HepG2 (cell line): ENCODE data around the gene CRISPLD2. TPM values are rescaled to one million over a fixed set of nuclear protein-coding genes. Genes with fewer than 3 reads are reported as not detected.

Experiments used
- ATF3 ChIP-seq: sonication (generic); formaldehyde crosslinking; IDR thresholded peaks from 2 replicates; pipeline ENCODE4 v1.4.0; 2020; ENCODE audit warnings: missing genetic modification reagents
- ATM ChIP-seq: fragments of 450-650 bp; IDR thresholded peaks from 2 replicates; pipeline ENCODE4 v1.7.1; 2017; ENCODE audit warnings: mild to moderate bottlenecking, borderline replicate concordance
- EEA1 ChIP-seq: sonication (generic); formaldehyde crosslinking; IDR thresholded peaks from 2 replicates; pipeline ENCODE4 v1.5.1; 2020; ENCODE audit warnings: mild to moderate bottlenecking, missing genetic modification reagents, borderline replicate concordance
- FOSL1 ChIP-seq: sonication (generic); formaldehyde crosslinking; IDR thresholded peaks from 2 replicates; pipeline ENCODE4 v1.9.0; 2021; ENCODE audit warnings: missing genetic modification reagents, borderline replicate concordance
- JUN ChIP-seq: sonication (generic); formaldehyde crosslinking; IDR thresholded peaks from 2 replicates; pipeline ENCODE4 v1.4.0; 2020; ENCODE audit warnings: mild to moderate bottlenecking, missing genetic modification reagents
- MBD4 ChIP-seq: IDR thresholded peaks from 2 replicates; pipeline ENCODE4 v1.6.1; 2012; ENCODE audit warnings: low read length, inconsistent platforms, borderline replicate concordance
- MED13 ChIP-seq: sonication (generic); formaldehyde crosslinking; IDR thresholded peaks from 2 replicates; pipeline ENCODE4 v1.5.0; 2020; ENCODE audit warnings: missing genetic modification reagents
- MTA1 ChIP-seq: sonication (generic); formaldehyde crosslinking; IDR thresholded peaks from 2 replicates; pipeline ENCODE4 v1.4.0; 2020; ENCODE audit warnings: missing genetic modification reagents, mild to moderate bottlenecking, borderline replicate concordance
- MYC ChIP-seq: sonication (generic); formaldehyde crosslinking; IDR thresholded peaks from 2 replicates; pipeline ENCODE4 v1.9.0; 2021; ENCODE audit warnings: missing genetic modification reagents, borderline replicate concordance
- NCOA1 ChIP-seq: sonication (generic); formaldehyde crosslinking; IDR thresholded peaks from 2 replicates; pipeline ENCODE4 v1.9.0; 2021; ENCODE audit warnings: missing genetic modification reagents
- NR2F6 ChIP-seq, 2 experiments: IDR thresholded peaks; 2 replicates each; pipeline ENCODE4 v1.6.1; 2016; ENCODE audit warnings: antibody characterized with exemption in 1 of 2, mild to moderate bottlenecking in 1 of 2
- SOX5 ChIP-seq: IDR thresholded peaks from 2 replicates; pipeline ENCODE4 v1.6.1; 2016; ENCODE audit warnings: borderline replicate concordance
- TEAD2 ChIP-seq: sonication (generic); formaldehyde crosslinking; IDR thresholded peaks from 2 replicates; pipeline ENCODE4 v1.9.0; 2021; ENCODE audit warnings: missing genetic modification reagents
- ZKSCAN5 ChIP-seq: sonication (generic); formaldehyde crosslinking; IDR thresholded peaks from 2 replicates; pipeline ENCODE4 v1.5.1; 2020; ENCODE audit warnings: mild to moderate bottlenecking, missing genetic modification reagents
- ZNF160 ChIP-seq: sonication (generic); formaldehyde crosslinking; IDR thresholded peaks from 2 replicates; pipeline ENCODE4 v1.8.0; 2022; ENCODE audit warnings: mild to moderate bottlenecking, inconsistent platforms, missing genetic modification reagents
- ZNF501 ChIP-seq: sonication (generic); formaldehyde crosslinking; IDR thresholded peaks from 2 replicates; pipeline ENCODE4 v1.5.1; 2020; ENCODE audit warnings: mild to moderate bottlenecking, moderate library complexity, missing genetic modification reagents
- ZNF510 ChIP-seq: sonication (generic); formaldehyde crosslinking; IDR thresholded peaks from 2 replicates; pipeline ENCODE4 v1.4.0; 2020; ENCODE audit warnings: low read depth, mild to moderate bottlenecking, missing genetic modification reagents
- ZNF646 ChIP-seq: sonication (generic); formaldehyde crosslinking; IDR thresholded peaks from 2 replicates; pipeline ENCODE4 v1.9.0; 2021; ENCODE audit warnings: mild to moderate bottlenecking, missing genetic modification reagents
- ZNF747 ChIP-seq: sonication (generic); formaldehyde crosslinking; IDR thresholded peaks from 2 replicates; pipeline ENCODE4 v1.8.1; 2023; ENCODE audit warnings: missing genetic modification reagents, mild to moderate bottlenecking, borderline replicate concordance
- ZNF788 ChIP-seq: sonication (generic); formaldehyde crosslinking; IDR thresholded peaks from 2 replicates; pipeline ENCODE4 v1.5.0; 2020; ENCODE audit warnings: mild to moderate bottlenecking, missing genetic modification reagents, borderline replicate concordance
- polyA plus RNA-seq, 8 experiments: library from polyadenylated mRNA; depleted of rRNA in 3 of 8; stranded (reverse) in 7 of 8; unstranded in 1 of 8; fragments of >200 nt; fragmentation: Illumina TruSeq in 4 of 8; extraction: Trizol in 4 of 8; gene quantifications; 2 replicates each; pipeline versions ENCODE4 v1.2.1 to v1.2.3, GENCODE V29; 2011 to 2016; ENCODE audit warnings: low read depth in 4 of 8, missing spikeins in 1 of 8, mixed read lengths in 1 of 8; ENCODE audit not compliant: insufficient read depth in 1 of 8
- total RNA-seq, 5 experiments: library from RNA; depleted of rRNA; stranded (reverse); fragments of >200 nt; fragmentation: Illumina TruSeq; extraction: Trizol; gene quantifications; 2 replicates each; pipeline ENCODE4 v1.2.3, GENCODE V29; 2016; ENCODE audit warnings: low read depth in 1 of 5
- TF ChIP-seq, protein P1 (sequence below): sonication (generic); formaldehyde crosslinking; IDR thresholded peaks from 2 replicates; pipeline ENCODE4 v1.5.1; 2020; ENCODE audit warnings: missing genetic modification reagents, mild to moderate bottlenecking, borderline replicate concordance

CRISPLD2 gene
- total and polyA plus RNA-seq, 2 of the 13 experiments (the other 11 are each of a cell fraction or from before 2014, with no cell fraction given): 0.04 to 0.31 TPM

DNA sequence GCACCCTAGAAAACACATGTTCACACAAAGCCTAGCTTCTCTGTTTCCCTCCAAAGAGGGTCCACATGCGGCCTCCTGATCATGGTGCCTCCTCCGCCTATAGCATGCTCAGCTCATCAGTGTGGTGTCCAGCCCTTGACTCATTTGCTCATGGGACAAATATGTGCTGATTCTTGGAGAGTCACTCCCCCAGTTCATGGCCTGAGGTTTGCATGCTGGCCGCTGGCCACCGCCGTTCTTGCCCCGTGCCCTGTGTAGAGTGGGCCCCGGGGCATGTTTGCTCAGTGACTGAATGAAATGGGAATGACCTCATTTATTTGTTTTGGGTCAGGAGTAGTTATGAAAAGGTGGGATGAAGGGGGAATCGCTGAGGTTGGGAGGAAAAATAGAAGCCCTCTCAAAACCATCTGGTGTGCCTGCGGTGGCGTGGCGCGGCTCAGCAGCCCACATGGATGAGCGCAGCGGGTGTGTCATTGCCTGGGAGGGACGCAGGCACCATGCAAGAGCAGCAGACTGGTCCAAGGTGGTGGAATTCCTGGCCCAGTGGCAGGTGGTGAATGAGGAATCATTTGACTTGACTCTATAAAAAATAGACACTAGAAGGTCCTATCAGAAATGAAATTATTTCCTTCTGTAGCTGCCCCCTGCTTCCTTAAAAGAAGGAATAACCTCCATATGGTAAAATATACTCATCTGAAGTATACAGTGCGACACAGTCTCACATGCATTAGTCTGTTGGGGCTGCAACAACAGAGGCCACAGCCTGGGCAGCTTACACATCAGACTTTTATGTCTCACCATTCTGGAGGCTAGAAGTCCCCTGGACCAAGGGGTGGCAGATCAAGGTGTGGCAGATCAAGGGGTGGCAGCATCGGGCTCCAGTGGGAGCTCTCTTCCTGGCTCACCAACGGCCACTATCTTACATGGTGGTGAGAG is 31.7 kb downstream of the CRISPLD2 start (continued):
- no peak for TF ChIP-seq ZNF646 (CRISPR knock-in tag)
- TF ChIP-seq MBD4: no peak
- TF ChIP-seq MED13: no peak
- TF ChIP-seq ZNF510 (CRISPR knock-in tag): no peak
- TF ChIP-seq JUN (CRISPR knock-in tag): peak; percentile 100
- no peak for TF ChIP-seq TEAD2 (CRISPR knock-in tag)
- TF ChIP-seq MYC (CRISPR knock-in tag): peak; percentile 59; the same call in 1 of the 2 replicates
- TF ChIP-seq ZNF501: peak; percentile 30; the same call in 1 of the 2 replicates
- TF ChIP-seq ZNF160 (CRISPR knock-in tag): 0 out of 2 replicates have a peak, but pooled peaks have one; percentile 18
- peak; percentile 80; the same call in 1 of the 2 replicates for TF ChIP-seq MTA1
- no peak for TF ChIP-seq ZNF747 (CRISPR knock-in tag)
- no peak for TF ChIP-seq ZKSCAN5 (CRISPR knock-in tag)
- no peak for TF ChIP-seq NCOA1 (CRISPR knock-in tag)
- TF ChIP-seq ZNF788 (CRISPR knock-in tag): peak; percentile 79; the same call in 1 of the 2 replicates
- TF ChIP-seq ATM: no peak
- peak; percentile 79; the same call in 1 of the 2 replicates for TF ChIP-seq SOX5 (CRISPR knock-in tag)
- no peak for TF ChIP-seq EEA1
- TF ChIP-seq, protein P1, sequence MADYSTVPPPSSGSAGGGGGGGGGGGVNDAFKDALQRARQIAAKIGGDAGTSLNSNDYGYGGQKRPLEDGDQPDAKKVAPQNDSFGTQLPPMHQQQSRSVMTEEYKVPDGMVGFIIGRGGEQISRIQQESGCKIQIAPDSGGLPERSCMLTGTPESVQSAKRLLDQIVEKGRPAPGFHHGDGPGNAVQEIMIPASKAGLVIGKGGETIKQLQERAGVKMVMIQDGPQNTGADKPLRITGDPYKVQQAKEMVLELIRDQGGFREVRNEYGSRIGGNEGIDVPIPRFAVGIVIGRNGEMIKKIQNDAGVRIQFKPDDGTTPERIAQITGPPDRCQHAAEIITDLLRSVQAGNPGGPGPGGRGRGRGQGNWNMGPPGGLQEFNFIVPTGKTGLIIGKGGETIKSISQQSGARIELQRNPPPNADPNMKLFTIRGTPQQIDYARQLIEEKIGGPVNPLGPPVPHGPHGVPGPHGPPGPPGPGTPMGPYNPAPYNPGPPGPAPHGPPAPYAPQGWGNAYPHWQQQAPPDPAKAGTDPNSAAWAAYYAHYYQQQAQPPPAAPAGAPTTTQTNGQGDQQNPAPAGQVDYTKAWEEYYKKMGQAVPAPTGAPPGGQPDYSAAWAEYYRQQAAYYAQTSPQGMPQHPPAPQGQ (CRISPR knock-in tag): no peak
- TF ChIP-seq FOSL1 (CRISPR knock-in tag): peak; percentile 47; the same call in 1 of the 2 replicates
- peak; percentile 91 for TF ChIP-seq ATF3 (CRISPR knock-in tag)
- TF ChIP-seq NR2F6 (IDR thresholded peaks at IDR 0.05): peak; percentile 71
- peak; percentile 85 for TF ChIP-seq NR2F6 (CRISPR knock-in tag; IDR thresholded peaks at IDR 0.05)
